Fibroblast of the aortic adventitia (primary cell): ENCODE measurements around the gene ERICH2. TPM values are rescaled to one million over a fixed set of nuclear protein-coding genes. Genes with fewer than 3 reads are reported as not detected.

ENCODE experiments used
- DNase-seq: peaks from one replicate; pipeline ENCODE4 v3.0.0-alpha.2; 2010; ENCODE audit warnings: low read depth
- H3K4me3 ChIP-seq: 2 replicates; pipeline ENCODE4 v1.5.1; 2011; ENCODE audit warnings: low read depth, mild to moderate bottlenecking, control low read depth, low read length, moderate library complexity
- CTCF ChIP-seq: IDR thresholded peaks from 2 replicates; pipeline ENCODE4 v1.5.1; 2011; ENCODE audit warnings: mild to moderate bottlenecking, low read length, control low read depth, inconsistent platforms; ENCODE audit not compliant: insufficient read depth
- total RNA-seq: library from RNA; depleted of rRNA; stranded (reverse); fragments of >200 nt; gene quantifications from 2 replicates; pipeline ENCODE4 v1.2.3, GENCODE V29; 2012; ENCODE audit warnings: low replicate concordance

ERICH2 gene
- total RNA-seq, 1 donor = not detected

DNA sequence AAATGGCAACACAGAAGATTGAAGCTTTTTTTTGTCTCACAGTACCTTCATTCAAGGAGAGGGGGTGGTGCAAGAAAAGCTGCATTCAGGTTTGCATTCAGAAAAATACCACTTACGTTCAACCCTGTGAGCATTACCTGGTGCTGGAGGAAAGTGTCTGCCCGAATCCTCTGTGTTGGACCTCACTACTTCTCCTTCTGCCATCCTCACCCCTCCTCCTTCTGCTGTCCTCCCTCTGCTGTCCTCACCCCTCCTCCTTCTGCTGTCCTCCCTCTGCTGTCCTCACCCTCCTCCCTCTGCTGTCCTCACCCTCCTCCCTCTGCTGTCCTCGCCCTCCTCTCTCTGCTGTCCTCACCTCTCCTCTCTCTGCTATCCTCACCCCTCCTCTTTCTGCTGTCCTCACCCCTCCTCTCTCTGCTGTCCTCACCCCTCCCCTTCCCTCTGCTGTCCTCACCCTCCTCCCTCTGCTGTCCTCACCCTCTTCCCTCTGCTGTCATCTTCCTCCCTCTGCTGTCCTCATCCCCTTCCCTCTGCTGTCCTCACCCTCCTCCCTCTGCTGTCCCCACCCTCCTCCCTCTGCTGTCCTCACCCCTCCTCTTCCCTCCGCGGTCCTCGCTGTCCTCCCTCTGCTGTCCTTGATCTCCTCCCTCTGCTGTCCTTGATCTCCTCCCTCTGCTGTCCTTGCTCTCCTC is 57.8 kb downstream of the ERICH2 start:
- DNase-seq = no peak
- H3K4me3 ChIP-seq = no peak overlapping the region
- no peak for TF ChIP-seq CTCF

DNA sequence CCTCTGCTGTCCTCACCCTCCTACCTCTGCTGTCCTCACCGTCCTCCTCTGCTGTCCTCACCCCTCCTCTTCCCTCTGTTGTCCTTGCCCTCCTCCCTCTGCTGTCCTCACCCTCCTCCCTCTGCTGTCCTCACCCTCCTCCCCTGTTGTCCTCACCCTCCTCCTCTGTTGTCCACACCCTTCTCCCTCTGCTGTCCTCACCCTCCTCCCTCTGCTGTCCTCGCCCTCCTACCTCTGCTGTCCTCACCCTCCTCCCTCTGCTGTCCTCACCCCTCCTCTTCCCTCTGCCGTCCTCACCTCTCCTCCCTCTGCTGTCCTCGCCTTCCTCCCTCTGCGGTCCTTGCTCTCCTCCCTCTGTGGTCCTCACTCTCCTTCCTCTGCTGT is 58.3 kb downstream of the ERICH2 start:
- H3K4me3 ChIP-seq = no peak overlapping the region
- no peak for DNase-seq
- no peak for TF ChIP-seq CTCF

- no peak for TF ChIP-seq CTCF
- DNase-seq = no peak
- no peak overlapping the region for H3K4me3 ChIP-seq
Measured at GRCh38 chr2:170829036-170829435, 58.9 kb downstream of the ERICH2 start.

GRCh38 chr2:170830166-170830565 is 60.0 kb downstream of the ERICH2 start:
- no peak for TF ChIP-seq CTCF
- no peak for DNase-seq
- H3K4me3 ChIP-seq = no peak overlapping the region

- DNase-seq = no peak
- no peak overlapping the region for H3K4me3 ChIP-seq
- no peak for TF ChIP-seq CTCF
Measured at GRCh38 chr2:170831115-170831514, 60.9 kb downstream of the ERICH2 start.

DNA sequence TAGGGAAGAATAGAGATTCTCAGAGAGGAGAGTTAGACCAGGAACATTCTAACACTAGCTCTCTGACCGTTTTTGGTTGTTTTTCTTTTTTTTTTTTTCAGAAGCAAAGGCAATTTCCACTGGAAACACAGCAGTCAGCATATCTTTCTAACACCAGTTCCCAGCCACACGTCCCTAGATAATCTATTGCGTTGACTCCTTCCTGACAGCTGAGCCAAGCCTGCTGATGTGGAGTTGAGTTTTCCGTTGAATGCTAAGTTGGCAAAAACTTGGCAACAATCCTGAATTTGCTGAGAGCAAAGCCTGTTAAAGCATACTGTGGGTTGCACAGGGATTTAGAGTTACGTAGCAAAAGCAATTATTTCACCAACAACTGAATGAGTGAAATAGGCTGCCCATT is 65.8 kb downstream of the ERICH2 start:
- TF ChIP-seq CTCF = no peak
- no peak for DNase-seq

DNA sequence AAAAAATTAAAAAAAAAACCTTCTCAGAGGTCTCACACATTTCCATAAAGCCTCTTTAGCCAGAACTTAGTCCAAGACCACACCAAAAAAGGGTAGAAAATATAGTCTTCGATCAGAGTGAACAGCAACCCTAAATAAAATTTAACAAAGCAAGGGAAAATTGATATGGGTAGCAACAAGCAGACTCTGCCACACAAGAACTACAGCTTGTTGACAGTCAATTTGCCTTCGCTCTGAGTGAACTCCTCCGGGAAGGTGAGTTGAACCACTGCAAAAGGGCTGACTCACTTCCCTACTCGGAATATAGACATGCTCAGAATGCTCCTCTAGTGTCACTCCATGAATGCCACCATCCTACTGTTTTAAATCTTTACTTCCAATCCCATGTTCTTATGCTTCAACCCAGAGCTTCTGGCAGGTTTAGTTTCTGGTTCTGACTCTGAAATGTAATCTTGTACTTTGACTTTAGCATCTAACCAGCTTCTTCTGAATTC is 70.6 kb downstream of the ERICH2 start:
- no peak for DNase-seq
- H3K4me3 ChIP-seq = no peak overlapping the region
- TF ChIP-seq CTCF = no peak

More for the DNA sequence above, 65.8 kb downstream of the ERICH2 start:
- H3K4me3 ChIP-seq = no peak overlapping the region
